Erythroblast (primary cell): ENCODE measurements around the gene GSN.

ENCODE experiments used
- GATA1 ChIP-seq: IDR thresholded peaks from 2 replicates; pipeline ENCODE4 v1.6.1; 2011; ENCODE audit warnings: low read depth, mild to moderate bottlenecking, control low read depth, low read length, moderate library complexity
- POLR2A ChIP-seq: IDR thresholded peaks from 2 replicates; pipeline ENCODE4 v1.6.1; 2011; ENCODE audit warnings: mild to moderate bottlenecking, low read length

GRCh38 chr9:121380846-121381245, 112.9 kb downstream of the GSN start:
- TF ChIP-seq POLR2A (no peak), GATA1 (no peak)
